H9 (cell line): Measurements from ENCODE around the gene CBLN3. TPM values are rescaled to one million over a fixed set of nuclear protein-coding genes. Genes with fewer than 3 reads are reported as not detected.

Experiments used
- DNase-seq: peaks from one replicate; pipeline ENCODE4 v3.0.0-alpha.2; 2017
- H2AFZ ChIP-seq: one replicate; pipeline ENCODE4 v1.6.1; 2013; ENCODE audit warnings: mild to moderate bottlenecking, low read length, control low read depth, moderate library complexity
- H2AK5ac ChIP-seq: 2 replicates; pipeline ENCODE4 v1.6.1; 2013; ENCODE audit warnings: low read length, control low read depth, mixed read lengths; ENCODE audit not compliant: insufficient read length
- H2BK120ac ChIP-seq: one replicate; pipeline ENCODE4 v1.6.1; 2013; ENCODE audit warnings: low read depth, mild to moderate bottlenecking, low read length, control low read depth, inconsistent platforms; ENCODE audit not compliant: poor library complexity, severe bottlenecking
- H2BK12ac ChIP-seq: 2 replicates; pipeline ENCODE4 v1.6.1; 2013; ENCODE audit warnings: low read length, control low read depth, mixed read lengths, low read depth; ENCODE audit not compliant: insufficient read length
- H2BK15ac ChIP-seq: 2 replicates; pipeline ENCODE4 v1.6.1; 2013; ENCODE audit warnings: low read depth, low read length, control low read depth
- H2BK20ac ChIP-seq: one replicate; pipeline ENCODE4 v1.6.1; 2013; ENCODE audit warnings: low read depth, mild to moderate bottlenecking, low read length, control low read depth, inconsistent platforms; ENCODE audit not compliant: poor library complexity, severe bottlenecking
- H2BK5ac ChIP-seq: 2 replicates; pipeline ENCODE4 v1.6.1; 2013; ENCODE audit warnings: low read length, control low read depth, mixed read lengths; ENCODE audit not compliant: insufficient read length
- H3K14ac ChIP-seq: 2 replicates; pipeline ENCODE4 v1.6.1; 2013; ENCODE audit warnings: low read length, control low read depth; ENCODE audit not compliant: insufficient read depth
- H3K18ac ChIP-seq: 2 replicates; pipeline ENCODE4 v1.6.1; 2013; ENCODE audit warnings: low read depth, mild to moderate bottlenecking, mixed read lengths, low read length, control low read depth; ENCODE audit not compliant: insufficient read length
- H3K23ac ChIP-seq: 2 replicates; pipeline ENCODE4 v1.6.1; 2013; ENCODE audit warnings: low read length, control low read depth, mixed read lengths, low read depth; ENCODE audit not compliant: insufficient read length
- H3K23me2 ChIP-seq: 2 replicates; pipeline ENCODE4 v1.6.1; 2013; ENCODE audit warnings: low read depth, mild to moderate bottlenecking, mixed read lengths, low read length, control low read depth; ENCODE audit not compliant: insufficient read length, poor library complexity, severe bottlenecking
- H3K27ac ChIP-seq: 2 replicates; pipeline ENCODE4 v1.5.1; 2013; ENCODE audit warnings: low read length, control low read depth, mixed read lengths, low read depth; ENCODE audit not compliant: insufficient read length
- H3K27me3 ChIP-seq: 2 replicates; pipeline ENCODE4 v1.6.1; 2013; ENCODE audit warnings: low read length, control low read depth, inconsistent platforms; ENCODE audit not compliant: insufficient read depth
- H3K4ac ChIP-seq: 2 replicates; pipeline ENCODE4 v1.6.1; 2013; ENCODE audit warnings: low read depth, mild to moderate bottlenecking, control low read depth, inconsistent platforms, low read length, moderate library complexity
- H3K4me1 ChIP-seq: 2 replicates; pipeline ENCODE4 v1.6.1; 2013; ENCODE audit warnings: low read length, control low read depth, inconsistent platforms; ENCODE audit not compliant: insufficient read depth
- H3K4me2 ChIP-seq: 2 replicates; pipeline ENCODE4 v1.6.1; 2013; ENCODE audit warnings: low read length, control low read depth, mixed read lengths; ENCODE audit not compliant: insufficient read length, insufficient read depth
- H3K56ac ChIP-seq: 2 replicates; pipeline ENCODE4 v1.6.1; 2013; ENCODE audit warnings: low read depth, mild to moderate bottlenecking, mixed read lengths, low read length, control low read depth; ENCODE audit not compliant: insufficient read length
- H3K79me1 ChIP-seq: 2 replicates; pipeline ENCODE4 v1.6.1; 2013; ENCODE audit warnings: low read depth, mild to moderate bottlenecking, moderate library complexity, low read length, control low read depth, inconsistent platforms; ENCODE audit not compliant: insufficient read depth, poor library complexity, severe bottlenecking
- H3K79me2 ChIP-seq: 2 replicates; pipeline ENCODE4 v1.6.1; 2013; ENCODE audit warnings: low read length, control low read depth, inconsistent platforms; ENCODE audit not compliant: insufficient read depth
- H3K9ac ChIP-seq: 2 replicates; pipeline ENCODE4 v1.6.1; 2013; ENCODE audit warnings: low read length, control low read depth, mixed read lengths; ENCODE audit not compliant: insufficient read length; ENCODE audit errors: extremely low read depth
- H3K9me3 ChIP-seq: one replicate; pipeline ENCODE4 v1.6.1; 2013; ENCODE audit warnings: low read depth, low read length, inconsistent platforms; ENCODE audit not compliant: control insufficient read depth
- H3T11ph ChIP-seq: one replicate; pipeline ENCODE4 v1.6.1; 2013; ENCODE audit warnings: mild to moderate bottlenecking, low read length, control low read depth, inconsistent platforms
- H4K20me1 ChIP-seq: one replicate; pipeline ENCODE4 v1.6.1; 2013; ENCODE audit not compliant: control insufficient read depth, insufficient read length, insufficient read depth
- H4K5ac ChIP-seq: 2 replicates; pipeline ENCODE4 v1.6.1; 2013; ENCODE audit warnings: low read depth, mild to moderate bottlenecking, mixed read lengths, low read length, control low read depth; ENCODE audit not compliant: insufficient read length
- H4K8ac ChIP-seq: replicated peaks from 2 replicates; pipeline ENCODE4 v1.6.1; 2013; ENCODE audit warnings: low read length, control low read depth, mixed read lengths, low read depth; ENCODE audit not compliant: insufficient read length
- H4K91ac ChIP-seq: 2 replicates; pipeline ENCODE4 v1.6.1; 2013; ENCODE audit warnings: low read depth, mild to moderate bottlenecking, moderate library complexity, mixed read lengths, low read length, control low read depth; ENCODE audit not compliant: insufficient read length
- H3K27ac Mint-ChIP-seq, 3 experiments: 2 replicates in 2 of 3; 3 replicates in 1 of 3; pipeline ENCODE4 v1.8.0; 2020 to 2021; ENCODE audit warnings: mixed read lengths in 3 of 3, mild to moderate bottlenecking in 1 of 3, moderate library complexity in 1 of 3
- H3K27me3 Mint-ChIP-seq: 2 replicates; pipeline ENCODE4 v1.8.0; 2021; ENCODE audit warnings: low read depth, mild to moderate bottlenecking, moderate library complexity, mixed read lengths
- H3K36me3 Mint-ChIP-seq, 3 experiments: 2 replicates in 2 of 3; 3 replicates in 1 of 3; pipeline ENCODE4 v1.8.0; 2020 to 2021; ENCODE audit warnings: low read depth in 3 of 3, mixed read lengths in 3 of 3; ENCODE audit not compliant: insufficient read depth in 1 of 3
- H3K4me1 Mint-ChIP-seq, 2 experiments: 2 replicates each; pipeline ENCODE4 v1.8.0; 2020; ENCODE audit warnings: mixed read lengths in 2 of 2
- H3K4me3 Mint-ChIP-seq, 2 experiments: 2 replicates in 1 of 2; 3 replicates in 1 of 2; pipeline ENCODE4 v1.8.0; 2020 to 2021; ENCODE audit warnings: mild to moderate bottlenecking in 2 of 2, mixed read lengths in 2 of 2, moderate library complexity in 1 of 2
- H3K9me3 Mint-ChIP-seq, 2 experiments: 2 replicates in 1 of 2; 3 replicates in 1 of 2; pipeline ENCODE4 v1.8.0; 2020; ENCODE audit warnings: mild to moderate bottlenecking in 2 of 2, mixed read lengths in 2 of 2, moderate library complexity in 1 of 2
- WGBS: extraction: QIAGEN DNeasy Blood & Tissue Kit; methylation state at CpG from one replicate; pipeline ENCODE4 v1.1.7; 2013; ENCODE audit warnings: missing lambda C conversion rate, low lambda C conversion rate, mixed read lengths; ENCODE audit not compliant: insufficient read length; ENCODE audit errors: extremely low coverage; 5-methylcytosine and 5-hydroxymethylcytosine counted together
- total RNA-seq: library from RNA; stranded (reverse); gene quantifications from 2 replicates; pipeline ENCODE4 v1.2.1, GENCODE V29; 2021
- TF ChIP-seq, protein P1 (sequence below): fragments of 200-600 bp; sonication (generic); conservative IDR thresholded peaks from 3 replicates; pipeline ENCODE4 v1.8.0; 2021; ENCODE audit warnings: antibody characterized with exemption, mild to moderate bottlenecking

Gene CBLN3
- total RNA-seq, 1 experiment from 2014 or later: 0.39 TPM

DNA sequence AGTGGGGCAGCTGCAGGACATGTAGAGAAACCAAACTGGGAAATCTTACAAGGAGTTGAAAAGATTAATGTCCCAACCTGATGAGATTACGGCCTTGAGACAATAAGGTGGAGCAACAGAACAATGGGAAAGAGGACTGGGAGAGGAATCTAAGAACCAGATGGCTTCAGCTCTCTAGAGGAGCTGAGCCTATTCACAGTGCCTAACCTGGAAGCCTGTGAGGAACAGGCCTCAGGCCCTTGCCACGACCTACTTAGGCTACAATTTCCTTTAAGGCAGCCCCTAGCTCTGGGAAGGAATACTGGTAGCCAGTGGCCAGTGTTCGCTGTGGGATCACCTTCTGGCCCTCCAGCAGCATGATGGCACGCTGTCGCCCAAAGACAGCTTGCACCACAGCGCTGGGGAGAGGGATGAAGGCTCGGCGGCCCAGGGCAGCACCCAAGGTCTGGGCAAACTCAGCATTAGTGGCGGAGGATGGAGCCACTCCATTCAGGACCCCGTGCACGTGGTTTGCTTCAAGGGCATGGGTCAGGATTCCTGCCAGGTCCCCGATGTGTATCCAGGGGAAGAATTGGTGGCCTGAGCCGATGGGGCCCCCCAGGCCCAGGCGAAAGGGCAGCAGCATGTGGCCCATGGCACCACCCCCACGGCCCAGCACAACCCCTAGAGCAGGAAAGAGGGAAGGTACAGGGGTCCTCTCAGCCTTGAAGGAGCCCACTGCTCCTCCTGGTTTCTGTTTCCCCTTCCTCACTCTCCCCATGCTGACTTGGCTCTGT lies 10.6 kb upstream of the CBLN3 start:
- Histone ChIP-seq H3K4me2 (no peak overlapping the region), H2BK120ac (no peak overlapping the region), H2BK15ac (no peak overlapping the region), H3K79me2 (no peaks in the 10 kb centered on the region), H3K9me3 (no peaks in the 10 kb centered on the region), H4K20me1 (no peaks in the 10 kb centered on the region), H3K56ac (no peak overlapping the region), H3K27ac (no peak overlapping the region), H3K79me1 (peaks cover 2% of the 10 kb centered on the region), H2AFZ (no peak overlapping the region), H2BK5ac (no peak overlapping the region), H2BK20ac (no peak overlapping the region), H3K14ac (no peak overlapping the region), H3T11ph (no peak overlapping the region), H3K27me3 (no peaks in the 10 kb centered on the region), H3K4me1 (no peaks in the 10 kb centered on the region), H4K8ac (no peak overlapping the region), H4K91ac (no peak overlapping the region), H2AK5ac (no peak overlapping the region), H3K23me2 (peaks cover 10% of the 10 kb centered on the region), H4K5ac (no peak overlapping the region), H3K4ac (no peak overlapping the region), H3K18ac (no peak overlapping the region), H2BK12ac (no peak overlapping the region), H3K23ac (no peak overlapping the region), H3K9ac (no peak overlapping the region)
- no peak for DNase-seq
- Mint-ChIP-seq H3K27ac (no peak overlapping the region; a peak in 1 of 7 replicates), H3K27me3 (no peaks in the 10 kb centered on the region; the same call in 1 of the 2 replicates), H3K4me3 (no peak overlapping the region; a peak in 1 of 5 replicates), H3K36me3 (peaks cover 19 to 50% (median 45%) of the 10 kb centered on the region in 3 experiments), H3K9me3 (no peaks in the 10 kb centered on the region; a peak in 1 of 5 replicates), H3K4me1 (peaks cover 15 to 16% of the 10 kb centered on the region in 2 experiments)
- TF ChIP-seq, protein P1, sequence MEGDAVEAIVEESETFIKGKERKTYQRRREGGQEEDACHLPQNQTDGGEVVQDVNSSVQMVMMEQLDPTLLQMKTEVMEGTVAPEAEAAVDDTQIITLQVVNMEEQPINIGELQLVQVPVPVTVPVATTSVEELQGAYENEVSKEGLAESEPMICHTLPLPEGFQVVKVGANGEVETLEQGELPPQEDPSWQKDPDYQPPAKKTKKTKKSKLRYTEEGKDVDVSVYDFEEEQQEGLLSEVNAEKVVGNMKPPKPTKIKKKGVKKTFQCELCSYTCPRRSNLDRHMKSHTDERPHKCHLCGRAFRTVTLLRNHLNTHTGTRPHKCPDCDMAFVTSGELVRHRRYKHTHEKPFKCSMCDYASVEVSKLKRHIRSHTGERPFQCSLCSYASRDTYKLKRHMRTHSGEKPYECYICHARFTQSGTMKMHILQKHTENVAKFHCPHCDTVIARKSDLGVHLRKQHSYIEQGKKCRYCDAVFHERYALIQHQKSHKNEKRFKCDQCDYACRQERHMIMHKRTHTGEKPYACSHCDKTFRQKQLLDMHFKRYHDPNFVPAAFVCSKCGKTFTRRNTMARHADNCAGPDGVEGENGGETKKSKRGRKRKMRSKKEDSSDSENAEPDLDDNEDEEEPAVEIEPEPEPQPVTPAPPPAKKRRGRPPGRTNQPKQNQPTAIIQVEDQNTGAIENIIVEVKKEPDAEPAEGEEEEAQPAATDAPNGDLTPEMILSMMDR: no peak
- no CpG with 5 or more reads among the region's 15 CpGs for WGBS
